H1 (cell line): ENCODE data around the gene DCDC2C. TPM values are rescaled to one million over a fixed set of nuclear protein-coding genes. Genes with fewer than 3 reads are reported as not detected.

ENCODE experiments used
- CTCF ChIA-PET: fragments of 300-600 bp; sonication (Branson Sonifier 250); formaldehyde crosslinking; loops from one replicate; lab custom pipeline; 2021; ENCODE audit not compliant: partially characterized antibody; lab: Charles Lee
- POLR2A ChIA-PET: fragments of 300-600 bp; sonication (Branson Sonifier 250); formaldehyde crosslinking; loops from one replicate; lab custom pipeline; 2021; ENCODE audit warnings: inconsistent platforms; ENCODE audit not compliant: partially characterized antibody; lab: Charles Lee
- DNase-seq, 2 experiments: peaks; one replicate each; pipeline versions ENCODE4 v3.0.0 to v3.0.0-alpha.2; 2010 to 2022; ENCODE audit warnings: low spot score in 2 of 2, low read depth in 1 of 2, mixed read lengths in 1 of 2
- FAIRE-seq: peaks from 2 replicates; lab custom pipeline; 2011; peaks lifted over from hg19 to GRCh38; lab: Jason Lieb, UNC
- H2AFZ ChIP-seq: 2 replicates; pipeline ENCODE4 v1.8.1; 2012; ENCODE audit warnings: low read length, inconsistent platforms
- H2AK5ac ChIP-seq: 2 replicates; pipeline ENCODE4 v1.6.1; 2013; ENCODE audit warnings: low read depth, low read length
- H2BK120ac ChIP-seq: replicated peaks from 2 replicates; pipeline ENCODE3; 2013; ENCODE audit warnings: low read depth, low read length, inconsistent platforms
- H2BK12ac ChIP-seq: 2 replicates; pipeline ENCODE4 v1.6.1; 2013; ENCODE audit warnings: low read depth, low read length
- H2BK15ac ChIP-seq: 2 replicates; pipeline ENCODE4 v1.6.1; 2013; ENCODE audit warnings: low read length
- H2BK20ac ChIP-seq: 2 replicates; pipeline ENCODE4 v1.6.1; 2013; ENCODE audit warnings: low read length
- H2BK5ac ChIP-seq: 2 replicates; pipeline ENCODE4 v1.6.1; 2013; ENCODE audit warnings: low read depth, low read length
- H3K14ac ChIP-seq: 2 replicates; pipeline ENCODE4 v1.6.1; 2013; ENCODE audit warnings: inconsistent platforms; ENCODE audit not compliant: insufficient read length
- H3K18ac ChIP-seq: 2 replicates; pipeline ENCODE4 v1.6.1; 2013; ENCODE audit warnings: low read length; ENCODE audit errors: extremely low read depth
- H3K23ac ChIP-seq: 2 replicates; pipeline ENCODE4 v1.6.1; 2013; ENCODE audit warnings: inconsistent platforms; ENCODE audit not compliant: insufficient read length
- H3K23me2 ChIP-seq: 2 replicates; pipeline ENCODE4 v1.6.1; 2013; ENCODE audit warnings: low read depth, low read length
- H3K27ac ChIP-seq: 2 replicates; pipeline ENCODE4 v1.6.1; 2011; ENCODE audit warnings: low read depth, low read length, inconsistent platforms
- H3K27me3 ChIP-seq, 4 experiments: replicated peaks in 1 of 4; 1 replicate in 1 of 4; 2 replicates in 3 of 4; pipeline versions ENCODE4 v1.6.1 to v1.8.1; 2011 to 2013; ENCODE audit warnings: low read length in 3 of 4, mild to moderate bottlenecking in 3 of 4, inconsistent platforms in 2 of 4, mixed read lengths in 2 of 4, moderate library complexity in 1 of 4; ENCODE audit not compliant: control insufficient read depth in 3 of 4, insufficient read depth in 3 of 4; ENCODE audit errors: extremely low read depth in 1 of 4
- H3K36me3 ChIP-seq, 4 experiments: 2 replicates each; pipeline versions ENCODE4 v1.6.1 to v1.8.1; 2011 to 2013; ENCODE audit warnings: mild to moderate bottlenecking in 4 of 4, low read length in 3 of 4, moderate library complexity in 2 of 4, control low read depth in 1 of 4, inconsistent platforms in 1 of 4; ENCODE audit not compliant: insufficient read depth in 4 of 4, control insufficient read depth in 2 of 4
- H3K4ac ChIP-seq: replicated peaks from 2 replicates; pipeline ENCODE3; 2013; ENCODE audit warnings: low read length, low read depth, mixed read lengths, inconsistent platforms; ENCODE audit not compliant: insufficient read length
- H3K4me1 ChIP-seq, 4 experiments: replicated peaks in 1 of 4; 1 replicate in 1 of 4; 2 replicates in 3 of 4; pipeline versions ENCODE4 v1.6.1 to v1.8.1; 2011 to 2013; ENCODE audit warnings: low read length in 3 of 4, inconsistent platforms in 2 of 4, mixed read lengths in 1 of 4; ENCODE audit not compliant: insufficient read depth in 4 of 4, control insufficient read depth in 3 of 4
- H3K4me2 ChIP-seq, 2 experiments: 2 replicates each; pipeline versions ENCODE4 v1.6.1 to v1.8.1; 2011 to 2013; ENCODE audit warnings: low read depth in 2 of 2, low read length in 2 of 2, control low read depth in 1 of 2, inconsistent platforms in 1 of 2, mild to moderate bottlenecking in 1 of 2; ENCODE audit not compliant: insufficient read depth in 1 of 2
- H3K4me3 ChIP-seq, 4 experiments: fragments of 200-600, 300-600 bp in 1 of 4; sonication (generic), shearing (Covaris generic), sonication (Bioruptor Twin) in 1 of 4; 2 replicates each; pipeline versions ENCODE4 v1.5.1 to v1.8.1; 2011 to 2016; ENCODE audit warnings: low read length in 4 of 4, low read depth in 3 of 4, control low read depth in 2 of 4, inconsistent platforms in 2 of 4, mild to moderate bottlenecking in 2 of 4, mixed read lengths in 1 of 4, moderate library complexity in 1 of 4; ENCODE audit not compliant: insufficient read depth in 2 of 4; ENCODE audit errors: extremely low read depth in 1 of 4
- H3K56ac ChIP-seq: replicated peaks from 2 replicates; pipeline ENCODE3; 2013; ENCODE audit warnings: low read depth, mild to moderate bottlenecking, mixed read lengths, low read length, inconsistent platforms; ENCODE audit not compliant: insufficient read length
- H3K79me1 ChIP-seq: 2 replicates; pipeline ENCODE4 v1.6.1; 2013; ENCODE audit warnings: low read depth, low read length, control low read depth
- H3K79me2 ChIP-seq, 2 experiments: 2 replicates each; pipeline versions ENCODE4 v1.6.1 to v1.8.1; 2012 to 2013; ENCODE audit warnings: low read length in 2 of 2, mild to moderate bottlenecking in 2 of 2, inconsistent platforms in 1 of 2; ENCODE audit not compliant: insufficient read depth in 2 of 2, control insufficient read depth in 1 of 2
- H3K9ac ChIP-seq, 4 experiments: replicated peaks in 1 of 4; 1 replicate in 1 of 4; 2 replicates in 3 of 4; pipeline versions ENCODE4 v1.6.1 to v1.8.1; 2011 to 2013; ENCODE audit warnings: low read depth in 3 of 4, low read length in 3 of 4, control low read depth in 2 of 4, mild to moderate bottlenecking in 2 of 4, moderate library complexity in 2 of 4, inconsistent platforms in 1 of 4; ENCODE audit errors: extremely low read depth in 1 of 4
- H3K9me3 ChIP-seq, 2 experiments: 2 replicates each; pipeline versions ENCODE4 v1.6.1 to v1.8.1; 2012 to 2013; ENCODE audit warnings: mild to moderate bottlenecking in 2 of 2, moderate library complexity in 2 of 2, control low read depth in 1 of 2, inconsistent platforms in 1 of 2, low read depth in 1 of 2, low read length in 1 of 2, mixed read lengths in 1 of 2; ENCODE audit not compliant: insufficient read depth in 2 of 2
- H4K20me1 ChIP-seq, 2 experiments: replicated peaks in 1 of 2; 2 replicates each; pipeline versions ENCODE3 to v1.8.1; 2011 to 2013; ENCODE audit warnings: inconsistent platforms in 2 of 2, low read length in 2 of 2, mild to moderate bottlenecking in 1 of 2; ENCODE audit not compliant: insufficient read depth in 2 of 2, control insufficient read depth in 1 of 2
- H4K5ac ChIP-seq: 2 replicates; pipeline ENCODE4 v1.6.1; 2013; ENCODE audit warnings: low read length, low read depth, mixed read lengths, inconsistent platforms; ENCODE audit not compliant: insufficient read length
- H4K8ac ChIP-seq: 2 replicates; pipeline ENCODE4 v1.8.0; 2013; ENCODE audit warnings: mild to moderate bottlenecking, moderate library complexity, low read length, inconsistent platforms; ENCODE audit not compliant: insufficient read depth; ENCODE audit errors: extremely low read depth
- H4K91ac ChIP-seq: replicated peaks from 2 replicates; pipeline ENCODE3; 2013; ENCODE audit warnings: low read length, mixed read lengths, inconsistent platforms; ENCODE audit not compliant: insufficient read length
- CHD1 ChIP-seq: IDR thresholded peaks from 2 replicates; pipeline ENCODE4 v1.6.1; 2012; ENCODE audit warnings: low read depth, low read length, improper control_type of control experiment
- CTCF ChIP-seq, 3 experiments: IDR thresholded peaks; 1 replicate in 2 of 3; 2 replicates in 1 of 3; pipeline versions ENCODE4 v1.5.1 to v1.6.1; 2011; ENCODE audit warnings: low read length in 3 of 3, mild to moderate bottlenecking in 3 of 3, inconsistent platforms in 2 of 3, low read depth in 1 of 3, moderate library complexity in 1 of 3; ENCODE audit not compliant: insufficient read depth in 1 of 3; ENCODE audit errors: control extremely low read depth in 1 of 3
- HDAC6 ChIP-seq: IDR thresholded peaks from one replicate; pipeline ENCODE4 v1.7.1; 2012; ENCODE audit warnings: low read depth, mild to moderate bottlenecking, inconsistent platforms, low read length, moderate library complexity
- PHF8 ChIP-seq: fragments of 200-600 bp; sonication (generic); conservative IDR thresholded peaks from 2 replicates; pipeline ENCODE4 v1.7.1; 2012; ENCODE audit warnings: low read depth, mild to moderate bottlenecking, inconsistent platforms, low read length, moderate library complexity
- POLR2A ChIP-seq, 2 experiments: IDR thresholded peaks; 1 replicate in 1 of 2; 2 replicates in 1 of 2; pipeline ENCODE4 v1.6.1; 2011; ENCODE audit warnings: low read depth in 2 of 2, low read length in 2 of 2, mild to moderate bottlenecking in 2 of 2; ENCODE audit errors: control extremely low read depth in 1 of 2
- RFX5 ChIP-seq: IDR thresholded peaks from 2 replicates; pipeline ENCODE4 v1.6.1; 2011; ENCODE audit warnings: low read depth, low read length, improper control_type of control experiment, borderline replicate concordance
- SIRT6 ChIP-seq: IDR thresholded peaks from one replicate; pipeline ENCODE4 v1.7.1; 2012; ENCODE audit warnings: low read length, inconsistent platforms
- SP4 ChIP-seq: IDR thresholded peaks from 2 replicates; pipeline ENCODE4 v1.6.1; 2012; ENCODE audit warnings: low read length, inconsistent platforms
- TEAD4 ChIP-seq: IDR thresholded peaks from 2 replicates; pipeline ENCODE4 v1.6.1; 2012; ENCODE audit warnings: low read depth, low read length, inconsistent platforms, mixed read lengths
- ZNF274 ChIP-seq: IDR thresholded peaks from 2 replicates; pipeline ENCODE4 v1.7.0; 2012; ENCODE audit warnings: low read length, borderline replicate concordance; ENCODE audit errors: extremely low read depth
- WGBS, 2 experiments: shearing (Covaris generic) in 1 of 2; methylation state at CpG; one replicate each; pipeline versions ENCODE4 v1.1.6 to v1.1.7; 2013 to 2015; ENCODE audit warnings: low lambda C conversion rate in 2 of 2, mixed read lengths in 2 of 2, inconsistent platforms in 1 of 2, low coverage in 1 of 2, missing lambda C conversion rate in 1 of 2; ENCODE audit not compliant: insufficient replicate concordance in 2 of 2, insufficient coverage in 1 of 2, insufficient read length in 1 of 2; ENCODE audit errors: extremely low coverage in 1 of 2, missing lambda C conversion rate in 1 of 2; 5-methylcytosine and 5-hydroxymethylcytosine counted together
- polyA plus RNA-seq, 7 experiments: library from polyadenylated mRNA; depleted of rRNA in 3 of 7; stranded (reverse) in 5 of 7; unstranded in 2 of 7; fragments of >200 nt in 5 of 7; fragments of 200-250 nt in 2 of 7; gene quantifications; 1 replicate in 5 of 7; 2 replicates in 1 of 7; 4 replicates in 1 of 7; pipeline versions ENCODE4 v1.2.1 to v1.2.3, GENCODE V29; 2011 to 2013; ENCODE audit warnings: missing spikeins in 2 of 7, mixed read lengths in 2 of 7
- total RNA-seq: library from RNA; stranded (reverse); fragmentation: NEBNext Ultra II Directional; extraction: Animal tissue kit (Norgen Biotek cat#: 25700); gene quantifications from 2 replicates; pipeline ENCODE4 v1.2.1, GENCODE V29; 2021
- TF ChIP-seq, protein P1 (sequence below): IDR thresholded peaks from 2 replicates; pipeline ENCODE4 v1.6.1; 2011; ENCODE audit warnings: low read depth, mild to moderate bottlenecking, low read length; ENCODE audit not compliant: insufficient read depth

Gene DCDC2C
- total and polyA plus RNA-seq, 2 of the 8 experiments (the other 6 are each of a cell fraction or from before 2014, with no cell fraction given), result 0.50 TPM; not detected in 1

DNA sequence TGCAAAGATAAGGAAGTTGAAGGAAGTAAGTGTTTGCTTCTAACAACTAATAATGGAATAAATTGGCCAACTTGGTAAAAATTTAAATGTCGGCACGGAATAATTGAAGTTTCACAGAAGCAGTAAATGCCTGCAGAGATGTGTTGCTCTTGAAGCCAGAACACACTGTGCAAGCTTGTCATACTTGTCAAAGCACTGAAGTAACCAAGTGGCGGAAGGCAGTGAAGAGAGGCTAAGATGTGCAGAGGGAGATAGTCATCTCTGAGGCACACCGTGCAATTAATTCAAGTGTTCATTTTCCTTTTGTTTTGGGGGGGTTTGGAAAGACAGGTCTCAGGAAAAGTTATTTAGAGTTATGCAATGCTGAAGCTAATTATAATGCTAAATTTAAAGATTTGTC is 5.2 kb downstream of the DCDC2C start:
- no peak overlapping the region for H3K27ac ChIP-seq
- H3K27me3 ChIP-seq, result peaks cover 0 to 4% (median under 1%) of the 10 kb centered on the region in 4 experiments; a peak in 2 of 7 replicates
- no peak overlapping the region for H3K4ac ChIP-seq
- FAIRE-seq (no peak), DNase-seq (no peak)
- H4K20me1 ChIP-seq, result no peaks in the 10 kb centered on the region
- H2AFZ ChIP-seq, result no peak overlapping the region
- no peak overlapping the region for H3K4me3 ChIP-seq
- no peak overlapping the region for H4K5ac ChIP-seq
- peaks cover 0 to 6% of the 10 kb centered on the region in 2 experiments; a peak in 2 of 4 replicates for H3K9me3 ChIP-seq
- H3K79me2 ChIP-seq, result no peaks in the 10 kb centered on the region
- no peak overlapping the region for H3K14ac ChIP-seq
- 93% methylated on average over 4 of the region's 4 CpGs; no CpG with 5 or more reads in 1 of the 2 experiments for WGBS, 2 experiments
- no peaks in the 10 kb centered on the region for H3K36me3 ChIP-seq
- no peak overlapping the region for H3K9ac ChIP-seq
- TF ChIP-seq CHD1 (no peak), PHF8 (no peak), RFX5 (no peak), SIRT6 (no peak), CTCF (IDR thresholded peaks at IDR 0.05; ENCODE audit: control extremely low read depth in 1 of 3, insufficient read depth in 1 of 3, low read depth in 1 of 3, low read length in 3 of 3) (no peak), POLR2A (IDR thresholded peaks at IDR 0.05; ENCODE audit: control extremely low read depth in 1 of 2, low read depth in 2 of 2, low read length in 2 of 2) (no peak), HDAC6 (no peak), ZNF274 (no peak), TEAD4 (no peak), SP4 (no peak)
- TF ChIP-seq, protein P1, sequence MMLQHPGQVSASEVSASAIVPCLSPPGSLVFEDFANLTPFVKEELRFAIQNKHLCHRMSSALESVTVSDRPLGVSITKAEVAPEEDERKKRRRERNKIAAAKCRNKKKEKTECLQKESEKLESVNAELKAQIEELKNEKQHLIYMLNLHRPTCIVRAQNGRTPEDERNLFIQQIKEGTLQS, result no peak
- H3K4me1 ChIP-seq, result peaks cover 0 to 3% (median 1%) of the 10 kb centered on the region in 4 experiments; a peak in 2 of 7 replicates
- H3K79me1 ChIP-seq, result no peaks in the 10 kb centered on the region
- H3K23me2 ChIP-seq, result peaks cover 2% of the 10 kb centered on the region; the same call in 1 of the 2 replicates
- no peak overlapping the region for H3K18ac ChIP-seq
- H4K91ac ChIP-seq, result no peak overlapping the region
- H2BK20ac ChIP-seq, result no peak overlapping the region
- no peak overlapping the region for H3K56ac ChIP-seq
- H2BK15ac ChIP-seq, result no peak overlapping the region
- no peak overlapping the region for H3K23ac ChIP-seq
- POLR2A ChIA-PET, result no interaction called here
- no peak overlapping the region for H4K8ac ChIP-seq
- H2AK5ac ChIP-seq, result no peak overlapping the region
- no peak overlapping the region for H2BK5ac ChIP-seq
- H3K4me2 ChIP-seq, result no peak overlapping the region
- no peak overlapping the region for H2BK12ac ChIP-seq
- CTCF ChIA-PET, result interaction anchor here (0.6 to 4.2 kb wide), 2 partner anchors 20 to 229 kb away, joined by 3 to 12 read pairs; no protein-coding TSS in a partner anchor
- H2BK120ac ChIP-seq, result no peak overlapping the region
